KMS-11 (cell line): ENCODE results near the gene SLC12A7.
A peak's percentile ranks its signal among the peaks of the same experiment; 100 is the strongest.

ENCODE experiments used
- H2AFZ ChIP-seq: fragments of 200-600 bp; sonication (generic); 2 replicates; pipeline ENCODE4 v1.6.1; 2016; ENCODE audit warnings: antibody characterized with exemption, mixed run types, low read depth
- H3K27ac ChIP-seq: fragments of 200-600 bp; sonication (generic); 2 replicates; pipeline ENCODE4 v1.6.1; 2016; ENCODE audit warnings: mild to moderate bottlenecking, mixed run types
- H3K27me3 ChIP-seq: fragments of 200-600 bp; sonication (generic); 2 replicates; pipeline ENCODE4 v1.6.1; 2017; ENCODE audit warnings: mild to moderate bottlenecking, low read depth, mixed run types, moderate library complexity; ENCODE audit not compliant: insufficient read depth
- H3K36me3 ChIP-seq: fragments of 200-600 bp; sonication (generic); 2 replicates; pipeline ENCODE4 v1.6.1; 2017; ENCODE audit warnings: mild to moderate bottlenecking, mixed run types; ENCODE audit not compliant: insufficient read depth
- H3K4me1 ChIP-seq: fragments of 200-600 bp; sonication (generic); 2 replicates; pipeline ENCODE4 v1.6.1; 2016; ENCODE audit warnings: mild to moderate bottlenecking, low read depth, mixed run types; ENCODE audit not compliant: poor library complexity, severe bottlenecking
- H3K4me2 ChIP-seq: fragments of 200-600 bp; sonication (generic); 2 replicates; pipeline ENCODE4 v1.7.0; 2016; ENCODE audit warnings: mild to moderate bottlenecking, mixed run types
- H3K4me3 ChIP-seq: fragments of 200-600 bp; sonication (generic); IDR thresholded peaks from 2 replicates; pipeline ENCODE4 v1.6.1; 2017; ENCODE audit warnings: low read depth, low read length, mixed read lengths; ENCODE audit not compliant: insufficient read depth
- H3K79me2 ChIP-seq: fragments of 200-600 bp; sonication (generic); 2 replicates; pipeline ENCODE4 v1.6.1; 2016; ENCODE audit warnings: low read depth, mixed run types; ENCODE audit not compliant: insufficient read depth
- H3K9ac ChIP-seq: fragments of 200-600 bp; sonication (generic); 2 replicates; pipeline ENCODE4 v1.6.1; 2016; ENCODE audit warnings: mild to moderate bottlenecking, mixed run types
- H4K20me1 ChIP-seq: fragments of 200-600 bp; sonication (generic); 2 replicates; pipeline ENCODE4 v1.6.1; 2016; ENCODE audit warnings: mild to moderate bottlenecking, mixed run types; ENCODE audit not compliant: insufficient read depth
- TF ChIP-seq, protein P1 (sequence below): fragments of 200-600 bp; sonication (generic); conservative IDR thresholded peaks from 2 replicates; pipeline ENCODE4 v1.6.1; 2017; ENCODE audit warnings: low read depth, mild to moderate bottlenecking, antibody characterized with exemption, low read length, moderate library complexity, mixed read lengths

The SLC12A7 gene

GRCh38 chr5:1051366-1051720, 60.5 kb downstream of the SLC12A7 start:
- H3K27ac ChIP-seq = peak overlapping the region; percentile 94
- H3K4me2 ChIP-seq = peak overlapping the region; percentile 40
- no peak overlapping the region for H2AFZ ChIP-seq
- peaks cover 40% of the 10 kb centered on the region for H3K4me1 ChIP-seq
- H3K79me2 ChIP-seq = no peaks in the 10 kb centered on the region
- TF ChIP-seq, protein P1, sequence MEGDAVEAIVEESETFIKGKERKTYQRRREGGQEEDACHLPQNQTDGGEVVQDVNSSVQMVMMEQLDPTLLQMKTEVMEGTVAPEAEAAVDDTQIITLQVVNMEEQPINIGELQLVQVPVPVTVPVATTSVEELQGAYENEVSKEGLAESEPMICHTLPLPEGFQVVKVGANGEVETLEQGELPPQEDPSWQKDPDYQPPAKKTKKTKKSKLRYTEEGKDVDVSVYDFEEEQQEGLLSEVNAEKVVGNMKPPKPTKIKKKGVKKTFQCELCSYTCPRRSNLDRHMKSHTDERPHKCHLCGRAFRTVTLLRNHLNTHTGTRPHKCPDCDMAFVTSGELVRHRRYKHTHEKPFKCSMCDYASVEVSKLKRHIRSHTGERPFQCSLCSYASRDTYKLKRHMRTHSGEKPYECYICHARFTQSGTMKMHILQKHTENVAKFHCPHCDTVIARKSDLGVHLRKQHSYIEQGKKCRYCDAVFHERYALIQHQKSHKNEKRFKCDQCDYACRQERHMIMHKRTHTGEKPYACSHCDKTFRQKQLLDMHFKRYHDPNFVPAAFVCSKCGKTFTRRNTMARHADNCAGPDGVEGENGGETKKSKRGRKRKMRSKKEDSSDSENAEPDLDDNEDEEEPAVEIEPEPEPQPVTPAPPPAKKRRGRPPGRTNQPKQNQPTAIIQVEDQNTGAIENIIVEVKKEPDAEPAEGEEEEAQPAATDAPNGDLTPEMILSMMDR = no peak
- 0 out of 2 replicates have a peak, but pooled peaks cover 3% of the 10 kb centered on the region for H3K36me3 ChIP-seq
- H3K27me3 ChIP-seq = no peaks in the 10 kb centered on the region
- no peaks in the 10 kb centered on the region for H4K20me1 ChIP-seq
- peak overlapping the region; percentile 48 for H3K9ac ChIP-seq
- H3K4me3 ChIP-seq = no peak overlapping the region

DNA sequence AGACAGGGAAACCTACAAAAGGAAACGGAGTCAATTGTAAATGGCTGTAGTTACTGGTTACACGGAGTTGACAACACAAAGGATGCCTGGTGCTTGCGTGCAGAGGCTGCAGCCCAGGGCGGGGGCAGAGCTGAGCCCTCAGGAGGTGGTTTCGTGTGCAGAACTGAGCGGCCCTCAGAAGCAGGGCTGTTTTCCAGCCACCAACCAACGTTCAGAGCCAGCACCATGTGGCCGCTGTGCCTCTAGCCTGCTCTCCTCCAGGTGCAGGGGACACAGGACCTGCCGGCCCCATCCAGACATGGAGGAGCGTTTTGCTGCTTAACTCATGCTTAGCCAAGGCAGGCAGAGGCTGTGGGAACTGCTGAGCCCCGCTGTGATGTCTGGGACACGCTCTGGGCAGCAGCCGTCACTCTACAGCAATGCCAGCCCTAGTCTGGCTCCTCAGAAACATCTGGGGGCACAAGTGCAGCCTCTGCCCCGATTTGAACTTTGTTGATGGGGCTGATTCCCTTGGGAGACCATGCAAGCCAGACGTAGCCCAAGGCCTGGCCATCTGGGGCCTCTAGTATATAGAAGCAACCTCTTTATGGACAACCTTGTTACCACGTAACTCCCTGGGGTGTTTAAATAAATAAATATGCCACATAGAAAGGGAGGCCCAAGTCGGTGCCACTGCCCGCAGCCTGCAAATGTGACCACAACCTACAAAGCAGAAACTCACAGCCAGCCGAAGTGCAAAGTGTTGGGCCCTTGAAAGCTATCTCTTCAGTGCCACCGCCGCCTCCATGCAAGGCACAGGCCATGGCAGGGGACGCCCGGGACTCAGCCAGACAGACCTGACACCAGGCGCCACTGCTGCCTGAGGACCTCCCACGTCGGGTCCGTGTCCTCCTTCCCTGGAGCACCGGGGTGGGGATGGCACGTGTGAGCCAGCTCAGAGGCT, 61.2 kb downstream of the SLC12A7 start:
- H4K20me1 ChIP-seq = no peaks in the 10 kb centered on the region
- H3K4me2 ChIP-seq = peak overlapping the region; percentile 48
- peak overlapping the region; percentile 48 for H3K9ac ChIP-seq
- H3K4me1 ChIP-seq = peaks cover 40% of the 10 kb centered on the region
- no peak overlapping the region for H3K4me3 ChIP-seq
- no peaks in the 10 kb centered on the region for H3K27me3 ChIP-seq
- H3K36me3 ChIP-seq = 0 out of 2 replicates have a peak, but pooled peaks cover 3% of the 10 kb centered on the region
- H3K79me2 ChIP-seq = no peaks in the 10 kb centered on the region
- no peak overlapping the region for H2AFZ ChIP-seq
- peak overlapping the region; percentile 94 for H3K27ac ChIP-seq
- TF ChIP-seq, protein P1 = no peak

GRCh38 chr5:1048861-1049838, 62.7 kb downstream of the SLC12A7 start:
- peak overlapping the region; percentile 48; the same call in 1 of the 2 replicates for H3K9ac ChIP-seq
- H3K4me3 ChIP-seq = no peak overlapping the region
- H3K79me2 ChIP-seq = no peaks in the 10 kb centered on the region
- H4K20me1 ChIP-seq = no peaks in the 10 kb centered on the region
- H3K27ac ChIP-seq = peak overlapping the region; percentile 94
- 0 out of 2 replicates have a peak, but pooled peaks cover 3% of the 10 kb centered on the region for H3K36me3 ChIP-seq
- H3K4me1 ChIP-seq = peaks cover 40% of the 10 kb centered on the region
- TF ChIP-seq, protein P1 = no peak
- no peak overlapping the region for H2AFZ ChIP-seq
- H3K4me2 ChIP-seq = peak overlapping the region; percentile 48
- H3K27me3 ChIP-seq = no peaks in the 10 kb centered on the region

DNA sequence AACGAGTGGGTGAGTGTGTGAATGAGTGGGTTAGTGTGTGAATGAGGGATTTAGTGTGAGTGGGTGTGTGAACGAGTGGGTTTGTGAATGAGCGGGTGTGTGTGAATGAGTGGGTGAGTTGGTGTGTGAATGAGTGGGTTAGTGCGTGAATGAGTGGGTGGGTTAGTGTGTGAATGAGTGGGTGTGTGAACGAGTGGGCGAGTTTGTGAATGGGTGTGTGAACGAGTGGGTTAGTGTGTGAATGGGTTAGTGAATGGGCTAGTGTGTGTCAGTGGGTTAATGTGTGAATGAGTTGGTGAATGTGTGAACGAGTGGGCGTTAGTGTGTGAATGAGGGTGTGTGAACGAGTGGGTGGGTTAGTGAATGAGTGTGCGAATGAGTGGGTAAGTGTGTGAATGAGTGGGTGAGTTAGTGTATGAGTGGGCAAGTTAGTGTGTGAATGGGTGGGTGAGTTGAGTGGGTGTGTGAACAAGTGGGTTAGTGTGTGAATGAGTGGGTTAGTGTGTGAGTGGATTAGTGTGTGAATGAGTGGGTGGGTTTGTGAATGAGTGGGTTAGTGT, 63.6 kb downstream of the SLC12A7 start:
- H3K4me1 ChIP-seq = peaks cover 39% of the 10 kb centered on the region
- no peak overlapping the region; the same call in 1 of the 2 replicates for H3K27ac ChIP-seq
- H2AFZ ChIP-seq = no peak overlapping the region
- no peak overlapping the region for H3K4me3 ChIP-seq
- no peaks in the 10 kb centered on the region for H3K27me3 ChIP-seq
- H3K4me2 ChIP-seq = no peak overlapping the region
- H3K79me2 ChIP-seq = no peaks in the 10 kb centered on the region
- H4K20me1 ChIP-seq = no peaks in the 10 kb centered on the region
- H3K9ac ChIP-seq = no peak overlapping the region
- TF ChIP-seq, protein P1 = no peak
- 0 out of 2 replicates have a peak, but pooled peaks cover under 1% of the 10 kb centered on the region for H3K36me3 ChIP-seq
